ENCODE results near the gene CDC6.

Gene CDC6

GRCh38 chr17:40318830-40319391 is 31.2 kb downstream of the CDC6 start:
- peak; percentile 20 for TF ChIP-seq CTCF (IDR thresholded peaks at IDR 0.05; ENCODE audit: control insufficient read depth, insufficient read depth, low read depth, low read length, missing control alignments)
- DNase-seq (ENCODE audit: low read depth): no peak
- peak overlapping the region; percentile 74 for H3K4me3 ChIP-seq (ENCODE audit: control insufficient read depth, low read depth, low read length)

- peak overlapping the region; percentile 74 for H3K4me3 ChIP-seq (ENCODE audit: control insufficient read depth, low read depth, low read length)
- no peak for DNase-seq (ENCODE audit: low read depth)
- no peak for TF ChIP-seq CTCF (IDR thresholded peaks at IDR 0.05; ENCODE audit: control insufficient read depth, insufficient read depth, low read depth, low read length, missing control alignments)
Measured at GRCh38 chr17:40319651-40320540, 32.2 kb downstream of the CDC6 start.

GRCh38 chr17:40320756-40321523 is 33.3 kb downstream of the CDC6 start:
- no peak for DNase-seq (ENCODE audit: low read depth)
- peak overlapping the region; percentile 3 for H3K4me3 ChIP-seq (ENCODE audit: control insufficient read depth, low read depth, low read length)
- TF ChIP-seq CTCF (IDR thresholded peaks at IDR 0.05; ENCODE audit: control insufficient read depth, insufficient read depth, low read depth, low read length, missing control alignments): no peak

GRCh38 chr17:40321524-40321929 is 33.8 kb downstream of the CDC6 start:
- H3K4me3 ChIP-seq (ENCODE audit: control insufficient read depth, low read depth, low read length): no peak overlapping the region; the same call in 1 of the 2 replicates
- no peak for TF ChIP-seq CTCF (IDR thresholded peaks at IDR 0.05; ENCODE audit: control insufficient read depth, insufficient read depth, low read depth, low read length, missing control alignments)
- DNase-seq (ENCODE audit: low read depth): no peak

- TF ChIP-seq CTCF (IDR thresholded peaks at IDR 0.05; ENCODE audit: control insufficient read depth, insufficient read depth, low read depth, low read length, missing control alignments): no peak
- peak overlapping the region; percentile 37 for H3K4me3 ChIP-seq (ENCODE audit: control insufficient read depth, low read depth, low read length)
- DNase-seq (ENCODE audit: low read depth): no peak
Measured at GRCh38 chr17:40321961-40322357, 34.3 kb downstream of the CDC6 start.
